ENCODE data around the gene IL27RA. TPM values are rescaled to one million over a fixed set of nuclear protein-coding genes. Genes with fewer than 3 reads are reported as not detected.
A peak's percentile ranks its signal among the peaks of the same experiment; 100 is the strongest.

IL27RA gene
- total RNA-seq, 1 experiment from 2014 or later: 2.7 TPM

- Mint-ChIP-seq H3K27ac (ENCODE audit: low read depth, unreplicated experiment) (no peak overlapping the region), H3K4me1 (ENCODE audit: insufficient read depth, unreplicated experiment) (peaks cover 5% of the 10 kb centered on the region), H3K4me3 (ENCODE audit: unreplicated experiment) (no peak overlapping the region), H3K36me3 (ENCODE audit: insufficient read depth, unreplicated experiment) (peaks cover 34% of the 10 kb centered on the region), H3K27me3 (ENCODE audit: insufficient read depth, unreplicated experiment) (no peaks in the 10 kb centered on the region), H3K9me3 (ENCODE audit: unreplicated experiment) (no peaks in the 10 kb centered on the region)
- intact Hi-C loops (cut with micrococcal nuclease): no loop called here
- CTCF ChIA-PET: interaction anchor here (0.7 to 0.8 kb wide), 2 partner anchors 88 to 390 kb away, joined by 3 to 4 read pairs; no protein-coding TSS in a partner anchor
- POLR2A ChIA-PET: no interaction called here
- BruUV-seq (replicated peaks): no TSS peak
- TF ChIP-seq CTCF (IDR thresholded peaks at IDR 0.05; ENCODE audit: unreplicated experiment): no peak
- no peak for DNase-seq (ENCODE audit: unreplicated experiment)
Observed at GRCh38 chr19:13987101-13987890, 44.3 kb upstream of the IL27RA start.

GRCh38 chr19:13989487-13989886 is 42.1 kb upstream of the IL27RA start:
- no peaks in the 10 kb centered on the region for H3K9me3 Mint-ChIP-seq (ENCODE audit: unreplicated experiment)
- H3K27me3 Mint-ChIP-seq (ENCODE audit: insufficient read depth, unreplicated experiment): no peaks in the 10 kb centered on the region
- peaks cover 37% of the 10 kb centered on the region for H3K36me3 Mint-ChIP-seq (ENCODE audit: insufficient read depth, unreplicated experiment)
- DNase-seq (ENCODE audit: unreplicated experiment): no peak
- intact Hi-C loops (cut with micrococcal nuclease): no loop called here
- CTCF ChIA-PET: no interaction called here
- BruUV-seq (replicated peaks): no TSS peak
- H3K27ac Mint-ChIP-seq (ENCODE audit: low read depth, unreplicated experiment): peak overlapping the region; percentile 67
- POLR2A ChIA-PET: interaction anchor here (1.1 kb wide), 1 partner anchor 37 kb away, joined by 3 read pairs; the partner anchor contains the start of gene DCAF15
- peaks cover 5% of the 10 kb centered on the region for H3K4me1 Mint-ChIP-seq (ENCODE audit: insufficient read depth, unreplicated experiment)
- no peak for TF ChIP-seq CTCF (IDR thresholded peaks at IDR 0.05; ENCODE audit: unreplicated experiment)
- no peak overlapping the region for H3K4me3 Mint-ChIP-seq (ENCODE audit: unreplicated experiment)

- BruUV-seq (replicated peaks): no TSS peak
- H3K36me3 Mint-ChIP-seq (ENCODE audit: insufficient read depth, unreplicated experiment): peaks cover 39% of the 10 kb centered on the region
- no peaks in the 10 kb centered on the region for H3K27me3 Mint-ChIP-seq (ENCODE audit: insufficient read depth, unreplicated experiment)
- ChIA-PET CTCF (interaction anchor here (0.6 kb wide), 1 partner anchor 53 kb away, joined by 4 read pairs; no protein-coding TSS in a partner anchor), POLR2A (interaction anchor here (1.3 kb wide), 1 partner anchor 16 kb away, joined by 4 read pairs; the partner anchor contains the start of gene RFX1)
- peaks cover 5% of the 10 kb centered on the region for H3K4me1 Mint-ChIP-seq (ENCODE audit: insufficient read depth, unreplicated experiment)
- peak overlapping the region; percentile 67 for H3K27ac Mint-ChIP-seq (ENCODE audit: low read depth, unreplicated experiment)
- DNase-seq (ENCODE audit: unreplicated experiment): no peak
- no peaks in the 10 kb centered on the region for H3K9me3 Mint-ChIP-seq (ENCODE audit: unreplicated experiment)
- no peak overlapping the region for H3K4me3 Mint-ChIP-seq (ENCODE audit: unreplicated experiment)
- no peak for TF ChIP-seq CTCF (IDR thresholded peaks at IDR 0.05; ENCODE audit: unreplicated experiment)
- intact Hi-C loops (cut with micrococcal nuclease): no loop called here
Observed at GRCh38 chr19:13990085-13990484, 41.5 kb upstream of the IL27RA start.

- no peak for DNase-seq (ENCODE audit: unreplicated experiment)
- Mint-ChIP-seq H3K4me3 (ENCODE audit: unreplicated experiment) (no peak overlapping the region), H3K4me1 (ENCODE audit: insufficient read depth, unreplicated experiment) (peaks cover 5% of the 10 kb centered on the region), H3K9me3 (ENCODE audit: unreplicated experiment) (no peaks in the 10 kb centered on the region), H3K27me3 (ENCODE audit: insufficient read depth, unreplicated experiment) (no peaks in the 10 kb centered on the region), H3K27ac (ENCODE audit: low read depth, unreplicated experiment) (no peak overlapping the region), H3K36me3 (ENCODE audit: insufficient read depth, unreplicated experiment) (peaks cover 39% of the 10 kb centered on the region)
- TF ChIP-seq CTCF (IDR thresholded peaks at IDR 0.05; ENCODE audit: unreplicated experiment): no peak
- intact Hi-C loops (cut with micrococcal nuclease): no loop called here
- POLR2A ChIA-PET: interaction anchor here (0.6 kb wide), 1 partner anchor 35 kb away, joined by 3 read pairs; no protein-coding TSS in a partner anchor
- CTCF ChIA-PET: no interaction called here
- no TSS peak for BruUV-seq (replicated peaks)
Observed at GRCh38 chr19:13992025-13992424, 39.5 kb upstream of the IL27RA start.
